Measurements from ENCODE around the gene MRPS23.

Gene MRPS23

DNA sequence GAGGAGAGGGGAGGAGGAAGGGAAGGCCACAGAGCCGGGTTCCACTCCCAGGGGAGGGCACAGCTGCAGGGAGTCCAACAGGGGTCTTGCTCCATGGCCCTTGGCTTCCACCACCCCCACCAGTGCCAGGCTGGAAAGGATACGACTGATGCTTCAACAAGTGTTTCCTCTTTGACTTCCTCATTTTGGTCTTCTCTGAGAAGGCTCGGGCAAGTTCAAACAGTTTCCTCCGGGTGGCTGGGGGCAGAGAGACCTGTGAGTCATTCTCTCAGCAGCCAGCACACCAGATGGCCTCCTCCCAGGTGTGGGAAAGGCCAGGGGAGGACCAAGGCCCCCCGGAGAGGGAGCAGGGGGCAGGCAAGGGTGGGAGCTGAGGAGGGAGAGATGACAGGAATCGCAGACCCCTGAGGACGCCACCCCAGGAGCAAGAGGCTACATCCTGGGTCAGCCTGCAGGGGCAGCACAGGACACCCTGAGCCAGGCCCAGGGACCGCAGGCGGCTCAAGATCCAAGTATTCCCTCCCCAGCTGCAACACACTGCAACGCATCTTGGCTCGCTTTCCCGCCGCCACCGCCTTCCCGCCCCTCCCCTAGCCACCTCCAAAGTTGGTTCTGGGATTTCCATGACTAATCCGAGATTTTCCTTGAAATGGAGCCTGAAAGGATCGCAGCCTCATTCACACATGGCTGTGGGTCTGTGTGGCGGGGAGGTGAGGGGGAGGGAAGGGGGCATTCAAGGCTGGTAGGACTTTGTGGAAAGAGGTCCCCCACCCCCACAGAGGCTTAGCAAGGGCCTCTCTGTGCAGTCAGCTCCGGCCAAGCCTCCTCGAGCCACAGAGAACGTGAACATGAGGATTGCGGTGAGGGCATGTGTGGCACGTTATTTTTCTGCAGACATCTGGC, 18.4 kb upstream of the MRPS23 start (continued):
- TF ChIP-seq, protein P1, sequence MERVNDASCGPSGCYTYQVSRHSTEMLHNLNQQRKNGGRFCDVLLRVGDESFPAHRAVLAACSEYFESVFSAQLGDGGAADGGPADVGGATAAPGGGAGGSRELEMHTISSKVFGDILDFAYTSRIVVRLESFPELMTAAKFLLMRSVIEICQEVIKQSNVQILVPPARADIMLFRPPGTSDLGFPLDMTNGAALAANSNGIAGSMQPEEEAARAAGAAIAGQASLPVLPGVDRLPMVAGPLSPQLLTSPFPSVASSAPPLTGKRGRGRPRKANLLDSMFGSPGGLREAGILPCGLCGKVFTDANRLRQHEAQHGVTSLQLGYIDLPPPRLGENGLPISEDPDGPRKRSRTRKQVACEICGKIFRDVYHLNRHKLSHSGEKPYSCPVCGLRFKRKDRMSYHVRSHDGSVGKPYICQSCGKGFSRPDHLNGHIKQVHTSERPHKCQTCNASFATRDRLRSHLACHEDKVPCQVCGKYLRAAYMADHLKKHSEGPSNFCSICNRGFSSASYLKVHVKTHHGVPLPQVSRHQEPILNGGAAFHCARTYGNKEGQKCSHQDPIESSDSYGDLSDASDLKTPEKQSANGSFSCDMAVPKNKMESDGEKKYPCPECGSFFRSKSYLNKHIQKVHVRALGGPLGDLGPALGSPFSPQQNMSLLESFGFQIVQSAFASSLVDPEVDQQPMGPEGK (tag by site-specific recombination; IDR thresholded peaks at IDR 0.05) = peak; percentile 86
- TF ChIP-seq ZNF560 (tag by site-specific recombination; IDR thresholded peaks at IDR 0.05; ENCODE audit: borderline replicate concordance) = no peak
- TF ChIP-seq ZIC2 (tag by site-specific recombination; IDR thresholded peaks at IDR 0.05) = peak; percentile 98
- TF ChIP-seq ZEB2 (tag by site-specific recombination; IDR thresholded peaks at IDR 0.05) = peak; percentile 28; the same call in 1 of the 2 replicates
- TF ChIP-seq, protein P2, sequence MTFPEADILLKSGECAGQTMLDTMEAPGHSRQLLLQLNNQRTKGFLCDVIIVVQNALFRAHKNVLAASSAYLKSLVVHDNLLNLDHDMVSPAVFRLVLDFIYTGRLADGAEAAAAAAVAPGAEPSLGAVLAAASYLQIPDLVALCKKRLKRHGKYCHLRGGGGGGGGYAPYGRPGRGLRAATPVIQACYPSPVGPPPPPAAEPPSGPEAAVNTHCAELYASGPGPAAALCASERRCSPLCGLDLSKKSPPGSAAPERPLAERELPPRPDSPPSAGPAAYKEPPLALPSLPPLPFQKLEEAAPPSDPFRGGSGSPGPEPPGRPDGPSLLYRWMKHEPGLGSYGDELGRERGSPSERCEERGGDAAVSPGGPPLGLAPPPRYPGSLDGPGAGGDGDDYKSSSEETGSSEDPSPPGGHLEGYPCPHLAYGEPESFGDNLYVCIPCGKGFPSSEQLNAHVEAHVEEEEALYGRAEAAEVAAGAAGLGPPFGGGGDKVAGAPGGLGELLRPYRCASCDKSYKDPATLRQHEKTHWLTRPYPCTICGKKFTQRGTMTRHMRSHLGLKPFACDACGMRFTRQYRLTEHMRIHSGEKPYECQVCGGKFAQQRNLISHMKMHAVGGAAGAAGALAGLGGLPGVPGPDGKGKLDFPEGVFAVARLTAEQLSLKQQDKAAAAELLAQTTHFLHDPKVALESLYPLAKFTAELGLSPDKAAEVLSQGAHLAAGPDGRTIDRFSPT (tag by site-specific recombination; IDR thresholded peaks at IDR 0.05) = no peak
- TF ChIP-seq ZBTB17 (tag by site-specific recombination; IDR thresholded peaks at IDR 0.05) = no peak
- peak; percentile 22 for TF ChIP-seq SP2 (tag by site-specific recombination; IDR thresholded peaks at IDR 0.05)
- TF ChIP-seq ZSCAN23 (tag by site-specific recombination; IDR thresholded peaks at IDR 0.05) = 0 out of 2 replicates have a peak, but pooled peaks have one; percentile 40
- TF ChIP-seq, protein P3, sequence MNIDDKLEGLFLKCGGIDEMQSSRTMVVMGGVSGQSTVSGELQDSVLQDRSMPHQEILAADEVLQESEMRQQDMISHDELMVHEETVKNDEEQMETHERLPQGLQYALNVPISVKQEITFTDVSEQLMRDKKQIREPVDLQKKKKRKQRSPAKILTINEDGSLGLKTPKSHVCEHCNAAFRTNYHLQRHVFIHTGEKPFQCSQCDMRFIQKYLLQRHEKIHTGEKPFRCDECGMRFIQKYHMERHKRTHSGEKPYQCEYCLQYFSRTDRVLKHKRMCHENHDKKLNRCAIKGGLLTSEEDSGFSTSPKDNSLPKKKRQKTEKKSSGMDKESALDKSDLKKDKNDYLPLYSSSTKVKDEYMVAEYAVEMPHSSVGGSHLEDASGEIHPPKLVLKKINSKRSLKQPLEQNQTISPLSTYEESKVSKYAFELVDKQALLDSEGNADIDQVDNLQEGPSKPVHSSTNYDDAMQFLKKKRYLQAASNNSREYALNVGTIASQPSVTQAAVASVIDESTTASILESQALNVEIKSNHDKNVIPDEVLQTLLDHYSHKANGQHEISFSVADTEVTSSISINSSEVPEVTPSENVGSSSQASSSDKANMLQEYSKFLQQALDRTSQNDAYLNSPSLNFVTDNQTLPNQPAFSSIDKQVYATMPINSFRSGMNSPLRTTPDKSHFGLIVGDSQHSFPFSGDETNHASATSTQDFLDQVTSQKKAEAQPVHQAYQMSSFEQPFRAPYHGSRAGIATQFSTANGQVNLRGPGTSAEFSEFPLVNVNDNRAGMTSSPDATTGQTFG (tag by site-specific recombination; IDR thresholded peaks at IDR 0.05; ENCODE audit: borderline replicate concordance) = no peak
- TF ChIP-seq, protein P4, sequence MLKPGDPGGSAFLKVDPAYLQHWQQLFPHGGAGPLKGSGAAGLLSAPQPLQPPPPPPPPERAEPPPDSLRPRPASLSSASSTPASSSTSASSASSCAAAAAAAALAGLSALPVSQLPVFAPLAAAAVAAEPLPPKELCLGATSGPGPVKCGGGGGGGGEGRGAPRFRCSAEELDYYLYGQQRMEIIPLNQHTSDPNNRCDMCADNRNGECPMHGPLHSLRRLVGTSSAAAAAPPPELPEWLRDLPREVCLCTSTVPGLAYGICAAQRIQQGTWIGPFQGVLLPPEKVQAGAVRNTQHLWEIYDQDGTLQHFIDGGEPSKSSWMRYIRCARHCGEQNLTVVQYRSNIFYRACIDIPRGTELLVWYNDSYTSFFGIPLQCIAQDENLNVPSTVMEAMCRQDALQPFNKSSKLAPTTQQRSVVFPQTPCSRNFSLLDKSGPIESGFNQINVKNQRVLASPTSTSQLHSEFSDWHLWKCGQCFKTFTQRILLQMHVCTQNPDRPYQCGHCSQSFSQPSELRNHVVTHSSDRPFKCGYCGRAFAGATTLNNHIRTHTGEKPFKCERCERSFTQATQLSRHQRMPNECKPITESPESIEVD (tag by site-specific recombination; IDR thresholded peaks at IDR 0.05) = no peak
- TF ChIP-seq, protein P5, sequence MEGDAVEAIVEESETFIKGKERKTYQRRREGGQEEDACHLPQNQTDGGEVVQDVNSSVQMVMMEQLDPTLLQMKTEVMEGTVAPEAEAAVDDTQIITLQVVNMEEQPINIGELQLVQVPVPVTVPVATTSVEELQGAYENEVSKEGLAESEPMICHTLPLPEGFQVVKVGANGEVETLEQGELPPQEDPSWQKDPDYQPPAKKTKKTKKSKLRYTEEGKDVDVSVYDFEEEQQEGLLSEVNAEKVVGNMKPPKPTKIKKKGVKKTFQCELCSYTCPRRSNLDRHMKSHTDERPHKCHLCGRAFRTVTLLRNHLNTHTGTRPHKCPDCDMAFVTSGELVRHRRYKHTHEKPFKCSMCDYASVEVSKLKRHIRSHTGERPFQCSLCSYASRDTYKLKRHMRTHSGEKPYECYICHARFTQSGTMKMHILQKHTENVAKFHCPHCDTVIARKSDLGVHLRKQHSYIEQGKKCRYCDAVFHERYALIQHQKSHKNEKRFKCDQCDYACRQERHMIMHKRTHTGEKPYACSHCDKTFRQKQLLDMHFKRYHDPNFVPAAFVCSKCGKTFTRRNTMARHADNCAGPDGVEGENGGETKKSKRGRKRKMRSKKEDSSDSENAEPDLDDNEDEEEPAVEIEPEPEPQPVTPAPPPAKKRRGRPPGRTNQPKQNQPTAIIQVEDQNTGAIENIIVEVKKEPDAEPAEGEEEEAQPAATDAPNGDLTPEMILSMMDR (tag by site-specific recombination; IDR thresholded peaks at IDR 0.05) = peak; percentile 12; the same call in 1 of the 2 replicates
- no peak for TF ChIP-seq ZNF621 (tag by site-specific recombination; IDR thresholded peaks at IDR 0.05)
- TF ChIP-seq ZNF768 (tag by site-specific recombination; IDR thresholded peaks at IDR 0.05) = no peak
- TF ChIP-seq ZNF202 (tag by site-specific recombination; IDR thresholded peaks at IDR 0.05; ENCODE audit: borderline replicate concordance) = no peak
- TF ChIP-seq SP3 (tag by site-specific recombination; IDR thresholded peaks at IDR 0.05) = no peak
- no peak for TF ChIP-seq ZNF610 (tag by site-specific recombination; IDR thresholded peaks at IDR 0.05; ENCODE audit: borderline replicate concordance)
- TF ChIP-seq, protein P6, sequence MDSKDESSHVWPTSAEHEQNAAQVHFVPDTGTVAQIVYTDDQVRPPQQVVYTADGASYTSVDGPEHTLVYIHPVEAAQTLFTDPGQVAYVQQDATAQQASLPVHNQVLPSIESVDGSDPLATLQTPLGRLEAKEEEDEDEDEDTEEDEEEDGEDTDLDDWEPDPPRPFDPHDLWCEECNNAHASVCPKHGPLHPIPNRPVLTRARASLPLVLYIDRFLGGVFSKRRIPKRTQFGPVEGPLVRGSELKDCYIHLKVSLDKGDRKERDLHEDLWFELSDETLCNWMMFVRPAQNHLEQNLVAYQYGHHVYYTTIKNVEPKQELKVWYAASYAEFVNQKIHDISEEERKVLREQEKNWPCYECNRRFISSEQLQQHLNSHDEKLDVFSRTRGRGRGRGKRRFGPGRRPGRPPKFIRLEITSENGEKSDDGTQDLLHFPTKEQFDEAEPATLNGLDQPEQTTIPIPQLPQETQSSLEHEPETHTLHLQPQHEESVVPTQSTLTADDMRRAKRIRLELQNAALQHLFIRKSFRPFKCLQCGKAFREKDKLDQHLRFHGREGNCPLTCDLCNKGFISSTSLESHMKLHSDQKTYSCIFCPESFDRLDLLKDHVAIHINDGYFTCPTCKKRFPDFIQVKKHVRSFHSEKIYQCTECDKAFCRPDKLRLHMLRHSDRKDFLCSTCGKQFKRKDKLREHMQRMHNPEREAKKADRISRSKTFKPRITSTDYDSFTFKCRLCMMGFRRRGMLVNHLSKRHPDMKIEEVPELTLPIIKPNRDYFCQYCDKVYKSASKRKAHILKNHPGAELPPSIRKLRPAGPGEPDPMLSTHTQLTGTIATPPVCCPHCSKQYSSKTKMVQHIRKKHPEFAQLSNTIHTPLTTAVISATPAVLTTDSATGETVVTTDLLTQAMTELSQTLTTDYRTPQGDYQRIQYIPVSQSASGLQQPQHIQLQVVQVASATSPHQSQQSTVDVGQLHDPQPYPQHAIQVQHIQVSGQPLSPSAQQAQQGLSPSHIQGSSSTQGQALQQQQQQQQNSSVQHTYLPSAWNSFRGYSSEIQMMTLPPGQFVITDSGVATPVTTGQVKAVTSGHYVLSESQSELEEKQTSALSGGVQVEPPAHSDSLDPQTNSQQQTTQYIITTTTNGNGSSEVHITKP (tag by site-specific recombination; IDR thresholded peaks at IDR 0.05) = peak; percentile 57
- TF ChIP-seq REST (tag by site-specific recombination; IDR thresholded peaks at IDR 0.05) = no peak
- peak; percentile 58 for TF ChIP-seq ZFHX2 (tag by site-specific recombination; conservative IDR thresholded peaks at IDR 0.05)
- no peak for TF ChIP-seq ZFP41 (tag by site-specific recombination; IDR thresholded peaks at IDR 0.05; ENCODE audit: borderline replicate concordance)
